ENCODE measurements around the gene ADGRA1.

The ADGRA1 gene

GRCh38 chr10:133094866-133095265, 7.1 kb downstream of the ADGRA1 start:
- H2AFZ ChIP-seq (ENCODE audit: low read length) = no peak overlapping the region
- H3K4me1 ChIP-seq (ENCODE audit: insufficient read depth, low read length, severe bottlenecking) = no peaks in the 10 kb centered on the region
- TF ChIP-seq CTCF (IDR thresholded peaks at IDR 0.05; ENCODE audit: low read length) (no peak), EZH2 (IDR thresholded peaks at IDR 0.05; ENCODE audit: borderline replicate concordance, low read length) (no peak)
- no peaks in the 10 kb centered on the region for H3K79me2 ChIP-seq (ENCODE audit: insufficient read depth, low read length)
- no peaks in the 10 kb centered on the region for H3K36me3 ChIP-seq (ENCODE audit: insufficient read depth, low read length)
- H3K4me3 ChIP-seq (ENCODE audit: low read depth, low read length, poor library complexity, severe bottlenecking) = no peak overlapping the region
- H3F3A ChIP-seq (ENCODE audit: insufficient read depth, low read length) = no peaks in the 10 kb centered on the region
- H3K9ac ChIP-seq (ENCODE audit: low read length) = no peak overlapping the region
- no peaks in the 10 kb centered on the region for H3K9me2 ChIP-seq (ENCODE audit: low read depth, low read length)
- H3K4me2 ChIP-seq (ENCODE audit: low read length) = no peak overlapping the region
- no peaks in the 10 kb centered on the region for H3K9me3 ChIP-seq (ENCODE audit: low read length)
- H4K20me1 ChIP-seq (ENCODE audit: insufficient read depth, low read length) = no peaks in the 10 kb centered on the region
- H3K27ac ChIP-seq (ENCODE audit: low read depth, low read length, poor library complexity, severe bottlenecking) = no peak overlapping the region
- no peaks in the 10 kb centered on the region for H3K27me3 ChIP-seq (ENCODE audit: insufficient read depth, low read length)

- Histone ChIP-seq H3K36me3 (ENCODE audit: insufficient read depth, low read length) (no peaks in the 10 kb centered on the region), H3F3A (ENCODE audit: insufficient read depth, low read length) (no peaks in the 10 kb centered on the region), H3K4me2 (ENCODE audit: low read length) (no peak overlapping the region), H3K27ac (ENCODE audit: low read depth, low read length, poor library complexity, severe bottlenecking) (no peak overlapping the region), H4K20me1 (ENCODE audit: insufficient read depth, low read length) (no peaks in the 10 kb centered on the region), H3K27me3 (ENCODE audit: insufficient read depth, low read length) (no peaks in the 10 kb centered on the region), H3K4me1 (ENCODE audit: insufficient read depth, low read length, severe bottlenecking) (no peaks in the 10 kb centered on the region), H3K79me2 (ENCODE audit: insufficient read depth, low read length) (no peaks in the 10 kb centered on the region), H3K9me2 (ENCODE audit: low read depth, low read length) (no peaks in the 10 kb centered on the region), H3K4me3 (ENCODE audit: low read depth, low read length, poor library complexity, severe bottlenecking) (no peak overlapping the region), H2AFZ (ENCODE audit: low read length) (no peak overlapping the region), H3K9me3 (ENCODE audit: low read length) (no peaks in the 10 kb centered on the region), H3K9ac (ENCODE audit: low read length) (no peak overlapping the region)
- TF ChIP-seq CTCF (IDR thresholded peaks at IDR 0.05; ENCODE audit: low read length) = no peak
- no peak for TF ChIP-seq EZH2 (IDR thresholded peaks at IDR 0.05; ENCODE audit: borderline replicate concordance, low read length)
These were observed 7.9 kb downstream of the ADGRA1 start for GRCh38 chr10:133095586-133095985.

GRCh38 chr10:133096616-133097269, 9.0 kb downstream of the ADGRA1 start:
- H3K9ac ChIP-seq (ENCODE audit: low read length) = no peak overlapping the region
- H3K36me3 ChIP-seq (ENCODE audit: insufficient read depth, low read length) = no peaks in the 10 kb centered on the region
- no peak overlapping the region for H3K27ac ChIP-seq (ENCODE audit: low read depth, low read length, poor library complexity, severe bottlenecking)
- no peaks in the 10 kb centered on the region for H3K9me3 ChIP-seq (ENCODE audit: low read length)
- H2AFZ ChIP-seq (ENCODE audit: low read length) = no peak overlapping the region
- no peak overlapping the region for H3K4me2 ChIP-seq (ENCODE audit: low read length)
- H4K20me1 ChIP-seq (ENCODE audit: insufficient read depth, low read length) = no peaks in the 10 kb centered on the region
- H3K9me2 ChIP-seq (ENCODE audit: low read depth, low read length) = no peaks in the 10 kb centered on the region
- H3K4me3 ChIP-seq (ENCODE audit: low read depth, low read length, poor library complexity, severe bottlenecking) = no peak overlapping the region
- H3K79me2 ChIP-seq (ENCODE audit: insufficient read depth, low read length) = no peaks in the 10 kb centered on the region
- no peaks in the 10 kb centered on the region for H3F3A ChIP-seq (ENCODE audit: insufficient read depth, low read length)
- no peaks in the 10 kb centered on the region for H3K27me3 ChIP-seq (ENCODE audit: insufficient read depth, low read length)
- TF ChIP-seq CTCF (IDR thresholded peaks at IDR 0.05; ENCODE audit: low read length) (peak; percentile 14; the same call in 1 of the 2 replicates), EZH2 (IDR thresholded peaks at IDR 0.05; ENCODE audit: borderline replicate concordance, low read length) (no peak)
- no peaks in the 10 kb centered on the region for H3K4me1 ChIP-seq (ENCODE audit: insufficient read depth, low read length, severe bottlenecking)

All from OCI-LY1 (cell line).